Measurements from ENCODE around the gene LRRC4B.

GRCh38 chr19:50552540-50552939 lies 15.7 kb downstream of the LRRC4B start:
- TF ChIP-seq CTCF (IDR thresholded peaks at IDR 0.05) = no peak
- TF ChIP-seq POLR2A (IDR thresholded peaks at IDR 0.05) = no peak
- no peak for TF ChIP-seq POLR2AphosphoS5 (IDR thresholded peaks at IDR 0.05)
- TF ChIP-seq EP300 (IDR thresholded peaks at IDR 0.05) = no peak

All from upper lobe of left lung (tissue), 4 donors.